ENCODE measurements around the gene SYNGR3. TPM values are rescaled to one million over a fixed set of nuclear protein-coding genes. Genes with fewer than 3 reads are reported as not detected.
"Not testable (repeated sequence)": the region's sequence is repeated elsewhere in the genome, so short reads cannot be mapped to it uniquely, and the experiment has no call there.

The SYNGR3 gene
- polyA plus RNA-seq, 2 of the 4 experiments (the other 2 are of a cell fraction): 4.1 to 4.9 TPM

DNA sequence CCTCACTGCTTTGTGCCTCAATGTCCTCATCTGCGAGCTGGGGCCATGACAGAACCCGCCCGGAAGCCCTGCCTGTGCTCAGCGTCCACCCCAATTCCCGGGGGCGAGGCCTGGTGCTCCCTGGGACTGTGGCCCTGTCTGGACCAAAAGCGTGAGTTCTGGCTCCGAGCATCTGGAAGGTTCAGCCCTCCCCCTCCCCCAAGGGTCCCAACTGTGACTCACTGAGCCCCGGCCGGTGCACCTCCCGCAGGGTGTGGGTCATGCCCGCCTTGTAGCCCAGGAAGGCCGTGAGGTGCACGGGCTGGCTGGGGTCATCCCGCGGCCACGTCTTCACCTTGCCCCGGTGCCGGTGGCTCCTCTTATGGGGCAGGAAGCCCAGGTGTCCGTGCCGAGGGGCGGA, 36.0 kb upstream of the SYNGR3 start:
- TF ChIP-seq HOXB13 (CRISPR knock-in tag; IDR thresholded peaks at IDR 0.05; ENCODE audit: low read depth) (no peak), POLR2AphosphoS2 (conservative IDR thresholded peaks at IDR 0.05; ENCODE audit: low read length) (no peak), NPAS2 (CRISPR knock-in tag; IDR thresholded peaks at IDR 0.05; ENCODE audit: borderline replicate concordance) (no peak), FOSL2 (IDR thresholded peaks at IDR 0.05) (no peak), FOSL2 (CRISPR knock-in tag; IDR thresholded peaks at IDR 0.05) (no peak), SMC3 (IDR thresholded peaks at IDR 0.05) (no peak), CEBPB (IDR thresholded peaks at IDR 0.05) (no peak), RNF2 (IDR thresholded peaks at IDR 0.05; ENCODE audit: borderline replicate concordance, low read depth) (no peak), HOXB5 (CRISPR knock-in tag; IDR thresholded peaks at IDR 0.05) (no peak), CHD4 (IDR thresholded peaks at IDR 0.05; ENCODE audit: borderline replicate concordance) (no peak), ZNF302 (CRISPR knock-in tag; IDR thresholded peaks at IDR 0.05) (no peak), JUNB (IDR thresholded peaks at IDR 0.05) (no peak), TFCP2L1 (CRISPR knock-in tag; IDR thresholded peaks at IDR 0.05) (no peak), RARB (CRISPR knock-in tag; IDR thresholded peaks at IDR 0.05) (no peak), HOXA7 (CRISPR knock-in tag; IDR thresholded peaks at IDR 0.05) (no peak), NFE2L2 (conservative IDR thresholded peaks at IDR 0.05; ENCODE audit: low read length) (no peak), RAD21 (conservative IDR thresholded peaks at IDR 0.05 in 1 of 2, IDR thresholded peaks at IDR 0.05 in 1 of 2) (no peak), EHMT2 (IDR thresholded peaks at IDR 0.05; ENCODE audit: low read depth) (no peak)
- TF ChIP-seq, protein P1, sequence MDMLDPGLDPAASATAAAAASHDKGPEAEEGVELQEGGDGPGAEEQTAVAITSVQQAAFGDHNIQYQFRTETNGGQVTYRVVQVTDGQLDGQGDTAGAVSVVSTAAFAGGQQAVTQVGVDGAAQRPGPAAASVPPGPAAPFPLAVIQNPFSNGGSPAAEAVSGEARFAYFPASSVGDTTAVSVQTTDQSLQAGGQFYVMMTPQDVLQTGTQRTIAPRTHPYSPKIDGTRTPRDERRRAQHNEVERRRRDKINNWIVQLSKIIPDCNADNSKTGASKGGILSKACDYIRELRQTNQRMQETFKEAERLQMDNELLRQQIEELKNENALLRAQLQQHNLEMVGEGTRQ (IDR thresholded peaks at IDR 0.05): no peak
- TF ChIP-seq, protein P2, sequence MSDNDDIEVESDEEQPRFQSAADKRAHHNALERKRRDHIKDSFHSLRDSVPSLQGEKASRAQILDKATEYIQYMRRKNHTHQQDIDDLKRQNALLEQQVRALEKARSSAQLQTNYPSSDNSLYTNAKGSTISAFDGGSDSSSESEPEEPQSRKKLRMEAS (IDR thresholded peaks at IDR 0.05): no peak
- DNase-seq (ENCODE audit: low read depth in 1 of 2, low spot score in 1 of 2) (no peak), FAIRE-seq (no peak), ATAC-seq (no peak)
- POLR2A ChIA-PET: interaction anchor here (1.6 kb wide), 1 partner anchor 11 kb away, joined by 3 read pairs; the partner anchor contains the start of gene MSRB1
- H3K4me1 ChIP-seq: peaks cover under 1% of the 10 kb centered on the region; the same call in 1 of the 3 replicates
- no peak overlapping the region for H3K27ac ChIP-seq
- H3K9me3 ChIP-seq: no peaks in the 10 kb centered on the region
- WGBS (ENCODE audit: missing lambda C conversion rate): 92% methylated on average over 4 of the region's 22 CpGs
- H3K4me2 ChIP-seq: no peak overlapping the region
- H3K4me3 ChIP-seq: no peak overlapping the region
- CTCF ChIA-PET: interaction anchor here (0.9 to 2.6 kb wide), 5 partner anchors 10 to 90 kb away, joined by 3 to 7 read pairs (median 5); no protein-coding TSS in a partner anchor

DNA sequence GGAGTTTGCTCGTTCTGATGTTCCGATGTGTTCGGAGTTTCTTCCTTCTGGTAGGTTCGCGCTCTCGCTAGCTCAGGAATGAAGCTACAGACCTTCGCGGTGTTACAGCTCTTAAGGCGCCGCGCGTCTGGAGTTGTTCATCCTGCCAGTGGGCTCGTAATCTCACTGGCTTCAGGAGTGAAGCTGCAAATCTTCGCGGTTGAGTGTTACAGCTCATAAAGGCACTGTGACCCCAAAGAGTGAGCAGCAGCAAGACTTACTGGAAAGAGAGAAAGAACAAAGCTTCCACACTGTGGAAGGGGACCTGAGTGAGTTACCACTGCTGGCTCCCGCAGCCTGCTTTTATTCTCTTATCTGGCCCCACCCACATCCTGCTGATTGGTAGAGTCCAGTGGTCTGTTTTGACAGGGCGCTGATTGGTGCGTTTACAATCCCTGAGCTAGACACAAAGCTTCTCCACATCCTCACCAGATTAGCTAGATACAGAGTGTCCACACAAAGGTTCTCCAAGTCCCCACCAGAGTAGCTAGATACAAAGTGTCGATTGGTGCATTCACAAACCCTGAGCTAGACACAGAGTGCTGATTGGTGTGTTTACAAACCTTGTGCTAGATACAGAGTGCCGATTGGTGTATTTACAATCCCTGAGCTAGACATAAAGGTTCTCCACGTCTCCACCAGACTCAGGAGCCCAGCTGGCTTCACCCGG, 32.2 kb upstream of the SYNGR3 start:
- H3K4me3 ChIP-seq; FAIRE-seq; POLR2A ChIA-PET; H3K4me2 ChIP-seq; DNase-seq (ENCODE audit: low read depth in 1 of 2, low spot score in 1 of 2); ATAC-seq; H3K27ac ChIP-seq; H3K9me3 ChIP-seq: not testable (repeated sequence)
- peaks cover 27% of the 10 kb centered on the region for H3K4me1 ChIP-seq
- CTCF ChIA-PET: interaction anchor here (0.5 to 3.0 kb wide), 9 partner anchors 11 to 183 kb away, joined by 3 to 8 read pairs (median 3); partner anchors contain the start of gene MSRB1
- 89% methylated on average over 22 of the region's 22 CpGs for WGBS (ENCODE audit: missing lambda C conversion rate)

DNA sequence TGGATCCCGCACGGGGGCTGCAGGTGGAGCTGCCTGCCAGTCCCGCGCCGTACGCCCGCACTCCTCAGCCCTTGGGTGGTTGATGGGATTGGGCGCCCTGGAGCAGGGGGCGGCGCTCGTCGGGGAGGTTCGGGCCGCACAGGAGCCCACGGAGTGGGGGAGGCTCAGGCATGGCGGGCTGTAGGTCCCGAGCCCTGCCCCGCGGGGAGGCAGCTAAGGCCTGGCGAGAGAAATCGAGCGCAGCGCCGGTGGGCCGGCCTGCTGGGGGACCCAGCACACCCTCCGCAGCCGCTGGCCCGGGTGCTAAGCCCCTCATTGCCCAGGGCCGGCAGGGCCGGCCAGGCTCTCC, 31.7 kb upstream of the SYNGR3 start:
- ATAC-seq; POLR2A ChIA-PET; H3K4me3 ChIP-seq; H3K4me2 ChIP-seq; H3K27ac ChIP-seq; FAIRE-seq; DNase-seq (ENCODE audit: low read depth in 1 of 2, low spot score in 1 of 2); H3K9me3 ChIP-seq: not testable (repeated sequence)
- CTCF ChIA-PET: interaction anchor here (0.8 to 3.0 kb wide), 8 partner anchors 12 to 182 kb away, joined by 3 to 8 read pairs (median 4); partner anchors contain the start of genes GFER and MSRB1
- whole genome bisulfite sequencing (ENCODE audit: missing lambda C conversion rate): 94% methylated on average over 11 of the region's 30 CpGs
- peaks cover 30% of the 10 kb centered on the region for H3K4me1 ChIP-seq

All from A549 (cell line).